SK-N-SH (cell line): ENCODE results near the gene DOCK4. TPM values are rescaled to one million over a fixed set of nuclear protein-coding genes. Genes with fewer than 3 reads are reported as not detected.
A peak's percentile ranks its signal among the peaks of the same experiment; 100 is the strongest.

Source experiments
- CTCF ChIA-PET: fragments of 300-600, 350-600 bp; formaldehyde crosslinking; extraction: SDS; loops from one replicate; lab custom pipeline; 2021; lab: Yijun Ruan, JAX
- POLR2A ChIA-PET: fragments of 350-600 bp; sonication (Branson Sonifier 250); formaldehyde crosslinking; extraction: SDS; loops from one replicate; lab custom pipeline; 2020; ENCODE audit warnings: antibody characterized with exemption, inconsistent platforms; lab: Yijun Ruan, JAX
- DNase-seq: peaks from one replicate; pipeline ENCODE4 v3.0.0; 2012
- H2AFZ ChIP-seq: fragments of 200-600 bp; sonication (generic); 2 replicates; pipeline ENCODE4 v1.8.1; 2016; ENCODE audit warnings: antibody characterized with exemption, mild to moderate bottlenecking, low read depth
- H3F3A ChIP-seq: fragments of 200-600 bp; sonication (generic); replicated peaks from 2 replicates; pipeline ENCODE3; 2016; ENCODE audit warnings: antibody characterized with exemption, mild to moderate bottlenecking; ENCODE audit not compliant: insufficient read depth
- H3K27ac ChIP-seq, 2 experiments: fragments of 200-500 bp in 1 of 2; fragments of 200-600 bp in 1 of 2; sonication (Bioruptor generic) in 1 of 2; sonication (generic), shearing (Covaris generic) in 1 of 2; 2 replicates each; pipeline versions ENCODE4 v1.5.1 to v1.6.1; 2014 to 2016; ENCODE audit warnings: low read depth in 2 of 2, inconsistent platforms in 1 of 2, low read length in 1 of 2, mild to moderate bottlenecking in 1 of 2, mixed read lengths in 1 of 2
- H3K27me3 ChIP-seq: fragments of 200-600 bp; sonication (generic), shearing (Covaris generic); 2 replicates; pipeline ENCODE4 v1.6.1; 2016; ENCODE audit warnings: mixed run types; ENCODE audit not compliant: insufficient read depth
- H3K36me3 ChIP-seq, 2 experiments: fragments of 200-500 bp in 1 of 2; fragments of 200-600 bp in 1 of 2; sonication (Bioruptor generic) in 1 of 2; sonication (generic) in 1 of 2; replicated peaks in 1 of 2; 2 replicates each; pipeline versions ENCODE3 to v1.5.1; 2014 to 2016; ENCODE audit warnings: low read length in 1 of 2, mild to moderate bottlenecking in 1 of 2; ENCODE audit not compliant: insufficient read depth in 2 of 2, control insufficient read depth in 1 of 2
- H3K4me1 ChIP-seq, 2 experiments: fragments of 200-500 bp in 1 of 2; fragments of 200-600 bp in 1 of 2; sonication (Bioruptor generic) in 1 of 2; sonication (generic), shearing (Covaris generic) in 1 of 2; 2 replicates each; pipeline versions ENCODE4 v1.5.1 to v1.6.1; 2014 to 2016; ENCODE audit warnings: low read depth in 1 of 2, low read length in 1 of 2, mixed run types in 1 of 2; ENCODE audit not compliant: insufficient read depth in 2 of 2, control insufficient read depth in 1 of 2
- H3K4me2 ChIP-seq: fragments of 200-600 bp; sonication (generic), shearing (Covaris generic); 2 replicates; pipeline ENCODE4 v1.6.1; 2017; ENCODE audit warnings: mixed run types
- H3K4me3 ChIP-seq, 2 experiments: fragments of 200-500 bp in 1 of 2; fragments of 200-600 bp in 1 of 2; sonication (Bioruptor generic) in 1 of 2; sonication (generic), shearing (Covaris generic) in 1 of 2; 2 replicates each; pipeline versions ENCODE4 v1.5.1 to v1.8.1; 2014 to 2016; ENCODE audit warnings: low read depth in 2 of 2, inconsistent platforms in 1 of 2, low read length in 1 of 2, mild to moderate bottlenecking in 1 of 2, mixed read lengths in 1 of 2, moderate library complexity in 1 of 2
- H3K79me2 ChIP-seq: fragments of 200-600 bp; sonication (generic); 2 replicates; pipeline ENCODE4 v1.8.1; 2017; ENCODE audit warnings: mild to moderate bottlenecking; ENCODE audit not compliant: insufficient read depth
- H3K9ac ChIP-seq: fragments of 200-600 bp; sonication (generic); 2 replicates; pipeline ENCODE4 v1.6.1; 2017; ENCODE audit warnings: mixed run types
- H3K9me2 ChIP-seq: fragments of 200-600 bp; sonication (generic); 2 replicates; pipeline ENCODE4 v1.6.1; 2017; ENCODE audit warnings: mixed run types
- H3K9me3 ChIP-seq: fragments of 200-600 bp; sonication (generic); 2 replicates; pipeline ENCODE4 v1.6.1; 2017; ENCODE audit warnings: mixed run types, mild to moderate bottlenecking, moderate library complexity
- H4K20me1 ChIP-seq: fragments of 200-600 bp; sonication (generic); 2 replicates; pipeline ENCODE4 v1.6.1; 2017; ENCODE audit warnings: mild to moderate bottlenecking, mixed run types; ENCODE audit not compliant: insufficient read depth
- ELF1 ChIP-seq: IDR thresholded peaks from 2 replicates; pipeline ENCODE4 v1.4.0; 2012
- EZH2phosphoT487 ChIP-seq: fragments of 200-600 bp; sonication (generic); IDR thresholded peaks from 2 replicates; pipeline ENCODE4 v1.6.1; 2017; ENCODE audit warnings: low read depth, mixed run types, mild to moderate bottlenecking, antibody characterized with exemption, moderate library complexity, borderline replicate concordance
- FOXJ3 ChIP-seq: sonication (generic); formaldehyde crosslinking; IDR thresholded peaks from 2 replicates; pipeline ENCODE4 v1.5.1; 2020; ENCODE audit warnings: mild to moderate bottlenecking, missing genetic modification reagents
- FOXM1 ChIP-seq: IDR thresholded peaks from 2 replicates; pipeline ENCODE4 v1.4.0; 2012; ENCODE audit warnings: low read depth, mild to moderate bottlenecking
- GABPA ChIP-seq: IDR thresholded peaks from 2 replicates; pipeline ENCODE4 v1.4.0; 2012; ENCODE audit warnings: low read depth, mild to moderate bottlenecking
- GATA2 ChIP-seq: sonication (generic); formaldehyde crosslinking; IDR thresholded peaks from 2 replicates; pipeline ENCODE4 v1.5.0; 2020; ENCODE audit warnings: mild to moderate bottlenecking, missing genetic modification reagents
- MEF2A ChIP-seq: IDR thresholded peaks from 2 replicates; pipeline ENCODE4 v1.4.0; 2012; ENCODE audit warnings: low read depth, borderline replicate concordance
- MXI1 ChIP-seq: IDR thresholded peaks from 2 replicates; pipeline ENCODE4 v1.6.1; 2012; ENCODE audit warnings: mild to moderate bottlenecking, low read depth, low read length, improper control_type of control experiment
- POLR2AphosphoS5 ChIP-seq: IDR thresholded peaks from 2 replicates; pipeline ENCODE4 v1.6.1; 2012; ENCODE audit warnings: low read depth, low read length
- RCOR1 ChIP-seq: fragments of 150-350 bp; IDR thresholded peaks from 2 replicates; pipeline ENCODE4 v1.6.1; 2017; ENCODE audit warnings: antibody characterized with exemption, low read length
- REST ChIP-seq: IDR thresholded peaks from 2 replicates; pipeline ENCODE4 v1.6.1; 2012; ENCODE audit warnings: mild to moderate bottlenecking, low read depth, low read length, moderate library complexity
- TAF1 ChIP-seq: IDR thresholded peaks from 2 replicates; pipeline ENCODE4 v1.6.1; 2012; ENCODE audit warnings: low read depth, mild to moderate bottlenecking, low read length, moderate library complexity, borderline replicate concordance
- TEAD4 ChIP-seq: IDR thresholded peaks from 2 replicates; pipeline ENCODE4 v1.4.0; 2012; ENCODE audit warnings: mild to moderate bottlenecking, borderline replicate concordance; ENCODE audit not compliant: insufficient read depth
- USF1 ChIP-seq: IDR thresholded peaks from 2 replicates; pipeline ENCODE4 v1.4.0; 2012; ENCODE audit warnings: low read depth, borderline replicate concordance
- USF2 ChIP-seq: fragments of 150-350 bp; IDR thresholded peaks from 2 replicates; pipeline ENCODE4 v1.6.1; 2017; ENCODE audit warnings: antibody characterized with exemption, low read length, low read depth, borderline replicate concordance
- whole genome bisulfite sequencing: methylation state at CpG from one replicate; pipeline ENCODE4 v1.1.6; 2017; ENCODE audit warnings: low lambda C conversion rate; 5-methylcytosine and 5-hydroxymethylcytosine counted together
- polyA plus RNA-seq, 3 experiments: library from polyadenylated mRNA; depleted of rRNA; stranded (reverse); fragments of >200 nt; gene quantifications; 2 replicates each; pipeline ENCODE4 v1.2.3, GENCODE V29; 2012

DOCK4 gene
- polyA plus RNA-seq, 1 of the 3 experiments (the other 2 are of a cell fraction) = 8.5 TPM

- no peak for TF ChIP-seq REST
- peak; percentile 69 for TF ChIP-seq GATA2 (CRISPR knock-in tag)
- TF ChIP-seq TAF1 = no peak
- TF ChIP-seq USF2 = no peak
- TF ChIP-seq FOXM1 = no peak
- no peak for TF ChIP-seq ELF1
- TF ChIP-seq RCOR1 = 0 out of 2 replicates have a peak, but pooled peaks have one; percentile 35
- TF ChIP-seq, all 33 proteins: peak for 6
These were observed 67.3 kb downstream of the DOCK4 start (continued) for GRCh38 chr7:112138938-112139337.

- Histone ChIP-seq H3K36me3 (no peaks in the 10 kb centered on the region), H3K27ac (peak overlapping the region in 1 of 2 experiments; percentile 91; a peak in 2 of 4 replicates), H3K9ac (no peak overlapping the region), H2AFZ (no peak overlapping the region), H3F3A (no peaks in the 10 kb centered on the region), H3K4me1 (peaks cover 0 to 51% of the 10 kb centered on the region in 2 experiments; a peak in 2 of 4 replicates), H3K79me2 (no peaks in the 10 kb centered on the region; the same call in 1 of the 2 replicates), H3K4me3 (no peak overlapping the region), H3K9me2 (no peaks in the 10 kb centered on the region), H3K9me3 (no peaks in the 10 kb centered on the region), H3K27me3 (no peaks in the 10 kb centered on the region), H3K4me2 (no peak overlapping the region), H4K20me1 (no peaks in the 10 kb centered on the region)
- CTCF ChIA-PET = interaction anchor here (1.0 to 1.6 kb wide), 3 partner anchors 38 to 283 kb away, joined by 3 to 5 read pairs (median 3); no protein-coding TSS in a partner anchor
- WGBS = 90% methylated on average over 3 of the region's 3 CpGs
- TF ChIP-seq EZH2phosphoT487 (no peak), MXI1 (no peak), FOXJ3 (CRISPR knock-in tag) (no peak), RCOR1 (no peak), GABPA (no peak), POLR2AphosphoS5 (no peak), MEF2A (no peak), TEAD4 (no peak), USF1 (no peak), REST (no peak)
- DNase-seq = no peak
- POLR2A ChIA-PET = no interaction called here
These were observed 67.8 kb downstream of the DOCK4 start for GRCh38 chr7:112138325-112138852.
